GM21360 (cell line): ENCODE data around the gene CDH16.
"Not testable (repeated sequence)": the region's sequence is repeated elsewhere in the genome, so short reads cannot be mapped to it uniquely, and the experiment has no call there.

ENCODE experiments used
- ATAC-seq: cut with Tn5 transposase; IDR thresholded peaks from one replicate; pipeline ENCODE4 v1.9.1; 2021; ENCODE audit warnings: mild to moderate bottlenecking, moderate library complexity; ENCODE audit not compliant: unreplicated experiment

The CDH16 gene

DNA sequence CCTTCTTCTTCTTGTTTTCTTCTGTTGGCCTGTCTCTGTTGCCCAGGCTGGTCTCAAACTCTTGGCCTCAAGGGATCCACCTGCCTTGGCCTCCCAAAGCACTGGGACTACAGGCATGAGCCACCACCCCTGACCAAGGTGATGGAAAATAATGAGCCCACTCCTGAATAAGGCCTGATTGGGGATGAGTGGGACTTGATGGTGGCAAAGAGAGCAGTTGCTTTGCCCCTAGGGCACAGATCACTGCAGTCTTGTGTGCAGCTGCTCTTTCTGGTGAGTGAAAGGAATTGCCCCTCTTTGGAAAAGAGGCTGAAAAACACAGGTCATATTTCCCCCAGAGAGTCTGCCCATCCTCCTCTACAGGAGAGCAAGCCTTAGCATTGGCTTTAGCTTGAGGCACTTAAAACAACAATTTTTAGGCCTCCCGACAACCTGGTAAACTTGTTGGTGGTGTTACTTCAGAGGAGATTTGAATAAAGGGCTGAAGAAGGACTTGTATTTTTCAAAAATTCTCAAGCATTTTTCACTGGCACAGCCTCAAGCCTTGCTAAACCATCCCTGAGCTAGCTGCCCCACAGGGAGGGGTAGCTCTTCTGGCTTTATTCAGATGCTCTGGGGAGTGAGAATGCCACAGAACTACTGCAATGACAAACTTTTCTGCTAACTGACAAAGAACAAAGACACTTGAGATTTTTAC lies 44.5 kb downstream of the CDH16 start:
- no peak for ATAC-seq

DNA sequence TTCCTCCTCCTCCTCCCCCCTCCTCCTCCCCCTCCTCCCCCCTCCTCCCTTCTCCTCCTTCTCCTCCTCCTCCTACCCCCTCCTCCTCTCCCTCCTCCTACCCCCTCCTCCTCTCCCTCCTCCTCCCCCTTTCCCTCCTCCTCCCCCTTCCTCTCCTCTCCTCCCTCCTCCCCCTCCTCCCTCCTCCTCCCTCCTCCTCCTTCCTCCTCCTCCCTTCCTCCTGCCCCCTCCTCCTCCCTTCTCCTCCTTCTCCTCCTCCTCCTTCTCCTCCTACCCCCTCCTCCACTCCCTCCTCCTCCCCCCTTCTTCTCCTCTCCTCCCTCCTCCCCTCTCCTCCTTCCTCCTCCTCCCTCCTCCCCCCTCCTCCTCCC lies 45.0 kb downstream of the CDH16 start:
- no peak for ATAC-seq

DNA sequence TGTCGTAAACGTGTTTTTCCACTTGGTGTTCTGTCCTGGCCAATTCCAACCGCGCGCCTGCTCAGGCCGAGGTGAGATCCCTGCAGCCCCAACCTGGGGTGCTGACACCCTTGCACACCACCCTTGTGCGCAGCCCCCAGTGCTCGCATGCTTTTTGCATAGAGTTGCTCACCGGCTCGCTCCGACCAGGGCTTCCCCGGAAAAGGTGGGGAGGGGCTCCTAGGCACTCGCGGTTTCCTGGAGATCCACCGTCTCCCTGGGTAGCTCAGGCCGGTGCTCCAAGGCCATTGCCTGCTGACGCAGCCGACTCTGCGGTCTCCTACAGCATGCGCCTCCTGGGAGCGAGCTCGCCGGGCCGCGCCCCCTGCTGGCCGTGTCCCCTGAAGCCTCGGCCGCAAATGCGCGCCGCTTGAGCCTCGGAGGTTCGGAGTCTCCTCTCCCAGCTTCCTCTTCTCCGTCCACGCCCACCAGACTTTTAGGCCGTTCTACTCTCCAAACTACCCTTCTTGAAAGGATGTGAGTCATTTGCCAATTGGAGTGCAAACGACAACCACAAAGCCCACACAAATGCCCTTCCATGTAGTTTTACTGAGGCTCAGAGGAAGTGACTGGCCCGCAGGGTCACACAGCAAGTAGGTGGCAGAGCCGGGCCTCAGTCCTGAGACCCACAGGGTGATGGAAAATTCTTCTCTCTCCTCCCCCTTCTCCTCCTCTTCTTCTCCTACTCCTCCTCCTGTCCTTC lies 45.6 kb downstream of the CDH16 start:
- ATAC-seq, result peak; percentile 78

DNA sequence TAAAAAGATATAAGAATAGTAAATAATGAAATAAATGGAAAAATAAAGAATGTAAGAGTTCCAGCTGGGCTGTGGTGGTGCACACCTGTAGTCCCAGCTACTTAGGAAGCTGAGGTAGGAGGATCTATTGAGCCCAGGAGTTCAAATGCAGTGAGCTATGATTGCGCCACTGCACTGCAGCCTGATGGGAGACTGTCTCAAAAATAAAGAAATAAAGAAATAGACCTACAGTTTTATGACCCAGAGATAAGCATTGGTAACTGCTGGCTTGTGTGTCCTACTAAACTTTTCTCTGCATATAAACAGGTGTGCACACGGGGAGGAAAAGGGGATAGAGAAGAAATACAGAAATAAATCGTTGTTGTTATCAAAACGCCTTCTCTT lies 46.1 kb downstream of the CDH16 start:
- no peak for ATAC-seq

DNA sequence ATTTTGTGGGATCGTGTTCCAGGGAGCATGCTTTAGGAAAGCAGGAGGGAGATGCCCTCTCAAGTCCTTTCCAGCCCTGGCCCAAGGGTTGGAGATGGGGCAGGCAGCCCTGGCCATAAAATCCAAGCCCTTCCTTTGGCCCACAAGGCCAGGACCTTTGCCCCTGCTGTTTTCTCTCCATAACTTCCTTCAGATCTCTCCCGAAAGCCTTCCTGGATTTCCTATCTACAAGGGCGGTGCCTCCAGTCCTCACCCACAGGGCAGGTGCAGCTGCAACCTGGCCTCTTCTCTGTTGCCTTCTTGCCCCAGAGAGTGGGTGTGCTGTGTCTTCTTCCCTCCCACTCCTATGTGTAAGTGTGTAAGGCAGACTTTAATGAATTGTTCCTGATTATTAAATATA lies 46.8 kb downstream of the CDH16 start:
- no peak for ATAC-seq

DNA sequence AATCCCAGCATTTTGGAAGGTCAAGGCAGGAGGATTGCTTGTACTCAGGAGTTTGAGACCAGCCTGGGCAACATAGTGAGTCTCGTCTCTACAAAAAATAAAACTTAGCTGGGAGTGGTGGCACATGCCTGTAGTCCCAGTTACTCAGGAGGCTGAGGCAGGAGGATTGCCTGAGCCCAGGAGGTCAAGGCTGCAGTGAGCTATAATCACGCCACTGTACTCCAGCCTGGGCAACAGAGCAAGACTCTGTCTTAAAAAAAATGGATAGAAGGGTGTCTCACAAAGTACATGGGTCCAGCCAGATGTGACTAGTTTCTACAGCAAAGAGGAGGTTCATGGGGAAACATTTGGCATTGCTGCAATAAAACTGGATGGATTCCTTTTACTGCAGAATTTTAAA lies 47.3 kb downstream of the CDH16 start:
- not testable (repeated sequence) for ATAC-seq

DNA sequence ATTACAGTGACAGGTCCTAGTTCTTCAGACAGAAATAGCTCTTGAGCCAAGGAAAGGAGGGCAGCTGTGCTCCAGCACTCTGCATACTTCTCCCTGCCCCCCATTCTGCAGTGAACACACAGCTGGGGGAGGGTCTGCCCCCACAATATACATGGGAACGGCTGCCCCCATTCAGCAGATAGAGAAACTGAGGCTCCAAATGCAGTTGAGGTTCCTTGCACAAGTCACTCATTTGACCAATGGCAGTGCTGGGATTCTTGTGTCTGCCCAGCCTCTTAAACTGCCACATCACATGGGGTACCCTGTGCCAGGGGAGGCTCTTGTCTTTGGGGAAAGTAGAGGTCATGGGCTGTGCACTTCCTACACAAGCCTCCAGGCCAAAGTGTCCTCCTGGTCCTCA lies 49.3 kb downstream of the CDH16 start:
- no peak for ATAC-seq

DNA sequence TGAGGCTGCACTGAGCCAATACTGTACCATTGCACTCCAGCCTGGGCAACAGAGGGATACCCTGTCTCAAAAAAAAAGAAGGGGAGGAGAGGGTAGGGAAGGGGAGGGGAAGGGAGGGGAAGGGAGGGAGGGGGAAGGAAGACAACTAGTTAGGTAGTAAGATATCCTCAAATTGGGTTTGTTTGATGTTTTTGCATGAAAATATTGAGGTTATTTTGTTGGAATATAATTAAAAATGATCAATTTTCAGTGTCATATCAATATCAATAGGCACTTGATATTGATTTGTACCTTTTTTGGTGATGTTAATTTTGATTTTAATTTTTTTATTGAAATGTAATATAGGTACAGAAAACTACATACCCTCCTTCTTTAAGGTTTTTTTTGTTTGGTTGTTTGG lies 55.0 kb downstream of the CDH16 start:
- no peak for ATAC-seq

DNA sequence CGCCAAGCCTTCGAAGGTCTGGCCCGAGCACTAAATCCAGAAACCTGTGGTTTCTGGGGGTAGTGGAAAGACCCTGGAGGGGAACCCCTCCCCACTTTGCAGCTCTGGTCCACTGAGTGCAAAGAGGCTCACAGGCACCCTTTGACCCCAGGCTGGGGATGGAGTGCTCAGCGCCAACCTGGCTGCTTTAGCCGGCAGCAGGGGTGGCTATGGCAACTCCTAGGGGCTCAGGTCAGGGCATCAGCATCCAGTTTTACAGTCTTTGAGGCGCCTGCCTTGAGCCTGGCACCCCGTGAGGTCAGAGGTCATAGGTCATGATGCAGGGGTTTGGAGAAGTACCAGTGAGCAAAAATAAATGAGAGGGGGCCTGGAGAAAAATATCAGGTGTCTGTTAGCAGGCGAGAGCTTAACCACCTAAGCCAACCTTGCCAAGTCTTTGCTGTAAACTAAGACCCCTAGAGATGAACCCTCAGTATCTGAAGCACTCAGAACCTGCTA lies 56.6 kb downstream of the CDH16 start:
- ATAC-seq, result no peak

DNA sequence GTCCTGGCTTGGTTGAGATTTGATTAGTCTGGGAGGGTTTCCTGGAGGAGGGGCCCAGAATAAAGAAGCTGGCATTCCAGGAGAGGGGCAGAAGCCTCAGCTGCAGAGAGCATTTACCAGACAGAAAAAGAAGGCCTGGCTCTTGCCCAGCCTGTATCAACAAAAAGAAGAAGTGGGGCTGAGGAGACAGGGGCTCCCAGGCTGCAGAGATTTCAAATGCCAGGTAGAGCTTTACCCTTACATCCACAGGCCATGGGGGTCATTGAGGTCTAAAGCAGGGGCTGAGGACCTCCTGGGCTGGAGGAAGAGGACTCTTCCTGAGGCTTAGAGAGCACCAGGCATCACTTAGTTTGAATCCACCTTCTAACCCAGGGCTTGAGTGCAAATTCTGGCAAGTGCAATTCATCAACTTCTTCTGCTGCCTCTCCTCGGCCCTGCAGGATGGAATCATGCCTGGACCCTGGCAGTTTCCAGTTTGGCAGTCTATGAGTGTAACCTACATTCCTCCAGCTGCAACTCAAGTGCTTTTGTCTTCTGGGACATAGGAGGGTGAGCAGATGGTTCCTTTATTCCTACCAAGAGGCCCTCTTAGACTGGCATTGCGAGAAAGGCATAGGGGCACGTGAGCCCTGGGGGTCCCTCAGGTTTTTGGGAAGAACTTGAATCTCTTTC lies 59.2 kb downstream of the CDH16 start:
- no peak for ATAC-seq

DNA sequence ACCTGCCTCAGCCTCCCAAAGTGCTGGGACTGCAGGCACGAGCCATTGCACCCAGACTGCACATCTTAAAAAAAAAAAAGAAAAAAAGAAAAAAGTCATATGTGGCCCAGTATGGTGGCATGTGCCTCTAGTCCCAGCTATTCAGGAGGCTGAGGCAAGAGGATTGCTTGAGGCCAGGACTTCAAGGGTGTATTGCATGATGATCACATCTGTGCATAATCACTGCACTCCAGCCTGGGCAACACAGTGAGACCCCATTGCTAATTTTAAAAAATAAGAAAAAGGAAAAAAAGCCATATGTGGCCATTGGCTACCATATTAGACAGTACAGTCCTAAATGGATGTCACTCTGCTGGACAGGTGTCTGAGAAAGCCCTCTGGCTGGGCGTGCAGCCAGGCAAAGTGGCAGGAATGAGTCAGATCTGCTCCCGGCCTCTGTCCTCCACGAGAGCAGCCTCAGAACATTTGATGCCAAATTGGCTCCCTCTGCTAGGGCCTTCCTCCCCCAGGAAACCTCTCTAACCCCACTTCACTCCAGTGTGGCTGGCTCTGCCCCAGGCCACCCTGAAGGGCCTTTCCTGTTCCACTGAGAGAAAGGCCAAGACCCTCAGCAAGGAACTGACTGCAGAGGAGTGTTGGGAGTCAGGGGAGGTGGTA lies 59.8 kb downstream of the CDH16 start:
- no peak for ATAC-seq
